ENCODE measurements around the gene PRAMEF5. TPM values are rescaled to one million over a fixed set of nuclear protein-coding genes. Genes with fewer than 3 reads are reported as not detected.
"Not testable (repeated sequence)": the region's sequence is repeated elsewhere in the genome, so short reads cannot be mapped to it uniquely, and the experiment has no call there.

Gene PRAMEF5
- total and polyA plus RNA-seq, 5 donors from 2014 or later: not detected

DNA sequence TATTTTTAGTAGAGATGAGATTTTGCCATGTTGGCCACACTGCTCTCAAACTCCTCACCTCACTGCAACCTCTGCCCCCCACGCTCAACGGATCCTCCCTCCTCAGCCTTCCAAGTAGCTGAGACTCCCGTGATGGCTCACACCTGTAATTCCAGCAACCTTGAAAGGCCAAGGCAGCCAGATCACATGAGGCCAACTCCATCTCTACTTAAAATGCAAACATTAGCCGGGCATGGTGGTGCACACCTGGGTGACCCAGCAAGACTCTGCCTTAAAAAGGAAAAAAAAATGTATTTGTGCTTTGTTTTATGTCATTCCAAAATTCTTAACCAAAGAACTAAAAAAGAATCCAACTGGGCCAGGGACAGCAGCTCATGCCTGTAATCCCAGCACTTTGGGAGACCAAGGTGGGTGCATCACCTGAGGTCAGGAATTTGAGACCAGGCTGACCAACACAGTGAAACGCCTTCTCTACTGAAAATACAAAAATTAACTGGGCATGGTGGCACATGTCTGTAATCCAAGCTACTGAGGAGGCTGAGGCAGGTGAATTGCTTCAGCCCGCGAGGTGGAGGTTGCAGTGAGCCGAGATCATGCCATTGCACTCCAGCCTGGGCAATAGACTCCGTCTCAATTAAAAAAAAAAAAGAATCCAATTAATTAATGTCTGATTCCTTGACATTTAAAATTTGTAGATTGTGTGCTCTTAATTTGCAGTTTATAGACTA, 10.3 kb upstream of the PRAMEF5 start:
- H3K4me1 ChIP-seq (ENCODE audit: control insufficient read depth, insufficient read depth, low read length, poor library complexity, severe bottlenecking); H3K27me3 Mint-ChIP-seq; H3K4me1 Mint-ChIP-seq; H3K36me3 ChIP-seq (ENCODE audit: control insufficient read depth, insufficient read depth, low read length); H3K4me3 Mint-ChIP-seq; ATAC-seq (ENCODE audit: low read depth in 2 of 2); H3K27ac Mint-ChIP-seq; H3K27ac ChIP-seq (ENCODE audit: insufficient read depth, low read length, poor library complexity, severe bottlenecking); H3K27me3 ChIP-seq (ENCODE audit: control insufficient read depth, insufficient read depth, low read length); H3K4me3 ChIP-seq (ENCODE audit: low read depth, low read length); H3K36me3 Mint-ChIP-seq; DNase-seq; H3K9me3 Mint-ChIP-seq; H3K9me3 ChIP-seq (ENCODE audit: control insufficient read depth in 2 of 2, low read length in 2 of 2): not testable (repeated sequence)

DNA sequence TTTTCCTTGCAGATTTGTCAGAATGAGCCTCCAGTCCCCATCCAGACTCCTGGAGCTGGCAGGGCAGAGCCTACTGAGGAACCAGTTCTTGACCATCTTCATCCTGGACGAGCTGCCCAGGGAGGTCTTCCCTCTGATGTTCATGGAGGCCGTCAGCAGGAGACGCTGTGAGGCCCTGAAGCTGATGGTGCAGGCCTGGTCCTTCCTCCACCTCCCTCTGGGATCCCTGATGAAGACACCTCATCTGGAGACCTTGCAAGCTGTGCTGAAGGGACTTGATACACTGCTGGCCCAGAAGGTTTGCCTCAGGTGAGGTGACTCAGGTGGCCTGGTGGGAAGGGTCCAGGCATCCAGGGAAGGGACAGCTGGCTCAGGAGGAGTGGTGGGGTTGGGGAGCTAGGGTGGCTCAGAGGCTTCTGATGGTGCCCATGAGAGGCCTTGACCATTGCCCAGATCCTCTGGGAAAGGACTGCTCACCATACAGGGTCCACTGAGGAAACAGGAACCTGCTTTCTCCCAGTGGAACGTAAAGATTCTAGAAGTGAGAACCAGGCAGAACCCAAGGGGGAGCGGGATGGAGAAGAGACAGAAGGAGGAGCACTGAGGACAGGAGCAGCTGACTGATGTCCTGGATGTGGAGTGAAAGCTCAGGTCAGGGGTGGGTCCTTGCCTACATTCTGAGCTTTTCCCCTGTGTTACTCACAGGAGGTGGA, 8.0 kb upstream of the PRAMEF5 start:
- not testable (repeated sequence) for H3K27me3 Mint-ChIP-seq; DNase-seq; H3K27ac ChIP-seq (ENCODE audit: insufficient read depth, low read length, poor library complexity, severe bottlenecking); ATAC-seq (ENCODE audit: low read depth in 2 of 2); H3K9me3 ChIP-seq (ENCODE audit: control insufficient read depth in 2 of 2, low read length in 2 of 2); H3K9me3 Mint-ChIP-seq; H3K36me3 Mint-ChIP-seq; H3K4me1 ChIP-seq (ENCODE audit: control insufficient read depth, insufficient read depth, low read length, poor library complexity, severe bottlenecking); H3K27me3 ChIP-seq (ENCODE audit: control insufficient read depth, insufficient read depth, low read length); H3K36me3 ChIP-seq (ENCODE audit: control insufficient read depth, insufficient read depth, low read length); H3K4me1 Mint-ChIP-seq; H3K4me3 ChIP-seq (ENCODE audit: low read depth, low read length); H3K4me3 Mint-ChIP-seq; H3K27ac Mint-ChIP-seq

DNA sequence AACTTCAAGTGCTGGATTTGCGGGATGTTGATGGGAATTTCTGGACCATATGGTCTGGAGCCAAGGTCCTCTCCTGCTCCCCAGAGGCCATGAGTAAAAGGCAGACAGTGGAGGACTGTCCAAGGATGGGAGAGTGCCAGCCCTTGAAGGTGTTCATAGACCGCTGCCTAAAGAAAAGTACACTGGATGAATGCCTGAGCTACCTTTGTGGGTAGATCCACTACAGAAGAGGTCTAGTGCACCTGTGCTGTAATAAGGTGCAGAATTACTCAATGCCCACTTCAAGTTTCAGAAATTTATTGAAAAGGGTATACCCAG, 7.5 kb upstream of the PRAMEF5 start:
- H3K4me3 Mint-ChIP-seq; H3K27ac Mint-ChIP-seq; H3K4me1 Mint-ChIP-seq; H3K9me3 ChIP-seq (ENCODE audit: control insufficient read depth in 2 of 2, low read length in 2 of 2); ATAC-seq (ENCODE audit: low read depth in 2 of 2); H3K4me3 ChIP-seq (ENCODE audit: low read depth, low read length); H3K27me3 ChIP-seq (ENCODE audit: control insufficient read depth, insufficient read depth, low read length); H3K27me3 Mint-ChIP-seq; DNase-seq; H3K4me1 ChIP-seq (ENCODE audit: control insufficient read depth, insufficient read depth, low read length, poor library complexity, severe bottlenecking); H3K27ac ChIP-seq (ENCODE audit: insufficient read depth, low read length, poor library complexity, severe bottlenecking); H3K9me3 Mint-ChIP-seq; H3K36me3 ChIP-seq (ENCODE audit: control insufficient read depth, insufficient read depth, low read length); H3K36me3 Mint-ChIP-seq: not testable (repeated sequence)

DNA sequence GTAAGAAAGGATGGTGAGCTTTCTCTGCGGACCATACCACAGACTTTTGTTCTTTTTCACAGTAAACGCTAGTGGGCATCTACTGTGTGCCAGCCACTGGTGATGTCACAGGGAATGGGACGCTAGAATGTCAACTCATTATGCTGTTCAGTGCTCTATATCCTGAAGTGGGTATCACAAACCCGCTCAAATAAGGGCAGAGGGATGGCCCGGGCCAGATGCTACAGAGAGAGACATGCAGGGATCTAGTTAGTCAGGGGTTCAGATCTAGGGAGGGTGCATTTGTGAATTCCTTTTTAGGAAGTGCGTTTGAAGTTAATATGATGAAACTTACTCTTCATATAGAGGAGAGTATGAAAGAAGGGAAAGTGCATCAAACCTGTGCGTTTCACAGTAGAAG, 6.9 kb upstream of the PRAMEF5 start:
- not testable (repeated sequence) for H3K27ac ChIP-seq (ENCODE audit: insufficient read depth, low read length, poor library complexity, severe bottlenecking); H3K27ac Mint-ChIP-seq; H3K36me3 Mint-ChIP-seq; H3K36me3 ChIP-seq (ENCODE audit: control insufficient read depth, insufficient read depth, low read length); H3K4me3 Mint-ChIP-seq; H3K27me3 Mint-ChIP-seq; DNase-seq; H3K9me3 Mint-ChIP-seq; H3K4me3 ChIP-seq (ENCODE audit: low read depth, low read length); H3K4me1 ChIP-seq (ENCODE audit: control insufficient read depth, insufficient read depth, low read length, poor library complexity, severe bottlenecking); H3K4me1 Mint-ChIP-seq; H3K9me3 ChIP-seq (ENCODE audit: control insufficient read depth in 2 of 2, low read length in 2 of 2); ATAC-seq (ENCODE audit: low read depth in 2 of 2); H3K27me3 ChIP-seq (ENCODE audit: control insufficient read depth, insufficient read depth, low read length)

DNA sequence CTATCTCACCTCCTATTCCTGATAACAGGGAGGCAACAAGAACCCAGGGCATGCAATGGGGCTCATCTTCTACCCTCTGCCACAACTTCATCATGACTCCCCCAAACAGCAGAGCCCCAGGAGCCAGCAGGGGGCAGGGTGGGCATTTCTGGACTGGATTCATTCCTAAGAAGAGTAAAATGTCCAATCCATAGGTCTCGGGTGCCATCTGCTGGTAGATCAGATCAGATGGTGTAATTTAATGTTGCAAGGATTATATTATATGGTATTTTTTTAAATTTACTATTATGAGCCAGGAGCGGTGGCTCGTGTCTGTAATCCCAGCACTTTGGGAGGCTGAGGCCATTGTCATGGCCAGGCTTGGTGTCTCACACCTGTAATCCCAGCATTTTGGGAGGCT, 11.1 kb downstream of the PRAMEF5 start:
- not testable (repeated sequence) for H3K4me1 ChIP-seq (ENCODE audit: control insufficient read depth, insufficient read depth, low read length, poor library complexity, severe bottlenecking); H3K4me3 ChIP-seq (ENCODE audit: low read depth, low read length); H3K27me3 Mint-ChIP-seq; H3K27me3 ChIP-seq (ENCODE audit: control insufficient read depth, insufficient read depth, low read length); H3K9me3 Mint-ChIP-seq; H3K36me3 ChIP-seq (ENCODE audit: control insufficient read depth, insufficient read depth, low read length); H3K4me1 Mint-ChIP-seq; ATAC-seq (ENCODE audit: low read depth in 2 of 2); DNase-seq; H3K9me3 ChIP-seq (ENCODE audit: control insufficient read depth in 2 of 2, low read length in 2 of 2); H3K4me3 Mint-ChIP-seq; H3K27ac ChIP-seq (ENCODE audit: insufficient read depth, low read length, poor library complexity, severe bottlenecking); H3K36me3 Mint-ChIP-seq; H3K27ac Mint-ChIP-seq

DNA sequence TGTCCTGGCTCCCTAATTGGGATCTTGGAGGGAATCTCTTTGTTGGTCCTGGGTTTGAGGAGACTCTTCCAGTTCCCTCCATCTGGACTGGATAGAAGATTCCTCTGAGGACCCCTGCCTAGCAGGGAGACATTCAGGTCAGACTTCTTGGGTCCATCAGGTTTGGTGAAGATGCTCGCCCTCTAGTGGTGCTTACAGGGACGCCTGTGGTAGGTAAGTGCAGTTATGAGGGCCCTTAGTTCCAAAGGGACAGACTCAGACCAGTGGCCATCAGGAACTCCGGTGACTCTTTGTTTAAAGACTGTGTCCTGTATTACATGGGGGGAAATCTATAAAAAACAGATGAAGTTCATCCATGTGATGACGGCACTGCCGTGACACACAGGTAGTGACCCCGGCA, 23.0 kb downstream of the PRAMEF5 start:
- not testable (repeated sequence) for H3K36me3 Mint-ChIP-seq; H3K36me3 ChIP-seq (ENCODE audit: control insufficient read depth, insufficient read depth, low read length)

DNA sequence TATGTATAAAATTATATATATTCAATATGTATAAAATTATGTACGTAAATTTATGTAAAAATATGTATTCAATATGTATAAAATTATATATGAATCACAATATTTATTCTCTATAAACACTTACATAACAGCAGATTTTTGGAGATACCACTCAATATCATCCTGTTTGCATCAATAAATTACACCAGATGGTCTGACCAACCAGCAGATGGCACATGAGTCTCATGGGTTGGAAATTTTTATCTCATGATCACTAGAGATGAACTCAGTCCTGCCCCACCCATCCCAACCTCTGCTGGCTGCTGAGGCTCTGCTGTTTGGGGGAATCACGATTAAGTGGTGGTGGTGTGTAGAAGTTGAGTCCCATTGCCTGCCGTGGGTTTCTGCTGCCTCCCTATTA, 25.6 kb downstream of the PRAMEF5 start:
- not testable (repeated sequence) for H3K9me3 ChIP-seq (ENCODE audit: control insufficient read depth in 2 of 2, low read length in 2 of 2); H3K36me3 Mint-ChIP-seq; H3K4me1 Mint-ChIP-seq; H3K27me3 Mint-ChIP-seq; H3K4me3 Mint-ChIP-seq; H3K27ac ChIP-seq (ENCODE audit: insufficient read depth, low read length, poor library complexity, severe bottlenecking); H3K4me3 ChIP-seq (ENCODE audit: low read depth, low read length); H3K27me3 ChIP-seq (ENCODE audit: control insufficient read depth, insufficient read depth, low read length); ATAC-seq (ENCODE audit: low read depth in 2 of 2); H3K9me3 Mint-ChIP-seq; H3K36me3 ChIP-seq (ENCODE audit: control insufficient read depth, insufficient read depth, low read length); H3K4me1 ChIP-seq (ENCODE audit: control insufficient read depth, insufficient read depth, low read length, poor library complexity, severe bottlenecking); DNase-seq; H3K27ac Mint-ChIP-seq

More for the DNA sequence above, 23.0 kb downstream of the PRAMEF5 start:
- not testable (repeated sequence) for H3K4me3 ChIP-seq (ENCODE audit: low read depth, low read length); H3K9me3 ChIP-seq (ENCODE audit: control insufficient read depth in 2 of 2, low read length in 2 of 2); H3K27me3 Mint-ChIP-seq; H3K27ac Mint-ChIP-seq; DNase-seq; H3K27ac ChIP-seq (ENCODE audit: insufficient read depth, low read length, poor library complexity, severe bottlenecking); H3K27me3 ChIP-seq (ENCODE audit: control insufficient read depth, insufficient read depth, low read length); H3K9me3 Mint-ChIP-seq; H3K4me1 Mint-ChIP-seq; ATAC-seq (ENCODE audit: low read depth in 2 of 2); H3K4me1 ChIP-seq (ENCODE audit: control insufficient read depth, insufficient read depth, low read length, poor library complexity, severe bottlenecking); H3K4me3 Mint-ChIP-seq

DNA sequence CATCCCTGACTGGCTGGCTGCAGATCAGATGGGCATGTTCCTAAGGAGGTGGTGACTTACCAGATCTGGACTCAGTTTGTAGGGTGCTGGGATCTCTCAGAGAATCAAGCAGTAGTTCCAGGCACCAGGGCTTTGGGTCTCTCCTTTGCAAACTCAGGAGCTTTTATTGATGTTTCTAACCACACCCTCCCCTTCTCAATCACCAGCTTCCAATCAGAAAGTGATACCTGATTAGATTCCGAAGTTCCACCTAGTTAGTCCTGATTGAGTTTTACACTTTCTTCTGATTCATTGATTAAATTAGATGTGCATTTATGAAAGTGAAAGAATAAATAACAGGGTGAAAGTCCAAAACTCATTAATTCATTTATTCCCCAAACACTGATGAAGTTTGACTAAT, 31.0 kb downstream of the PRAMEF5 start, which contains the start of gene PRAMEF8:
Gene PRAMEF8, minus strand, starts transcription at position 101 of the 400 bp plus-strand sequence. CDS start 1,046 bp downstream, outside the sequence.
- not testable (repeated sequence) for H3K27me3 ChIP-seq (ENCODE audit: control insufficient read depth, insufficient read depth, low read length); H3K27ac Mint-ChIP-seq; ATAC-seq (ENCODE audit: low read depth in 2 of 2); H3K9me3 Mint-ChIP-seq; H3K4me1 ChIP-seq (ENCODE audit: control insufficient read depth, insufficient read depth, low read length, poor library complexity, severe bottlenecking); H3K36me3 Mint-ChIP-seq; H3K27me3 Mint-ChIP-seq; H3K27ac ChIP-seq (ENCODE audit: insufficient read depth, low read length, poor library complexity, severe bottlenecking); H3K9me3 ChIP-seq (ENCODE audit: control insufficient read depth in 2 of 2, low read length in 2 of 2); DNase-seq; H3K36me3 ChIP-seq (ENCODE audit: control insufficient read depth, insufficient read depth, low read length); H3K4me3 ChIP-seq (ENCODE audit: low read depth, low read length); H3K4me3 Mint-ChIP-seq; H3K4me1 Mint-ChIP-seq
